IMR-90 (cell line): ENCODE measurements around the gene DUT. TPM values are rescaled to one million over a fixed set of nuclear protein-coding genes. Genes with fewer than 3 reads are reported as not detected.

Source experiments
- ATAC-seq: fragments of 200-7000 bp; cut with Tn5 transposase; 2 replicates; pipeline ENCODE4 v1.9.1; 2020; ENCODE audit warnings: low read depth, mild to moderate bottlenecking, moderate library complexity
- BruUV-seq: library from RNA; stranded (reverse); fragments of 400-500 nt; replicated peaks from 2 replicates; lab custom pipeline; 2021; lab: Mats Ljungman, UMichigan
- CTCF ChIA-PET: fragments of 300-600 bp; formaldehyde crosslinking; extraction: SDS; loops from one replicate; lab custom pipeline; 2021; ENCODE audit warnings: antibody characterized with exemption; lab: Yijun Ruan, JAX
- POLR2A ChIA-PET: fragments of 300-600 bp; sonication (Branson Sonifier 250); formaldehyde crosslinking; loops from one replicate; lab custom pipeline; 2022; ENCODE audit warnings: antibody characterized with exemption; ENCODE audit not compliant: unreplicated experiment; lab: Charles Lee
- DNase-seq: peaks from one replicate; pipeline ENCODE4 v3.0.0; 2013
- H2AFZ ChIP-seq: replicated peaks from 2 replicates; pipeline ENCODE3; 2013; ENCODE audit warnings: low read length, mild to moderate bottlenecking; ENCODE audit not compliant: poor library complexity
- H2AK5ac ChIP-seq: 2 replicates; pipeline ENCODE4 v1.6.1; 2013; ENCODE audit warnings: low read depth, low read length, inconsistent platforms
- H2AK9ac ChIP-seq: replicated peaks from 2 replicates; pipeline ENCODE3; 2013; ENCODE audit warnings: mild to moderate bottlenecking, low read depth, low read length, moderate library complexity; ENCODE audit not compliant: poor library complexity
- H2BK120ac ChIP-seq: 2 replicates; pipeline ENCODE4 v1.6.1; 2013; ENCODE audit warnings: low read depth, low read length, inconsistent platforms
- H2BK15ac ChIP-seq: 3 replicates; pipeline ENCODE4 v1.6.1; 2013; ENCODE audit warnings: low read depth, low read length, inconsistent platforms
- H2BK20ac ChIP-seq: 2 replicates; pipeline ENCODE4 v1.6.1; 2013; ENCODE audit warnings: low read depth, mild to moderate bottlenecking, inconsistent platforms, low read length, moderate library complexity
- H2BK5ac ChIP-seq: 2 replicates; pipeline ENCODE4 v1.6.1; 2013; ENCODE audit warnings: mild to moderate bottlenecking, low read depth, low read length, inconsistent platforms; ENCODE audit not compliant: poor library complexity, severe bottlenecking
- H3K14ac ChIP-seq: replicated peaks from 2 replicates; pipeline ENCODE4 v1.6.1; 2013; ENCODE audit warnings: low read depth, low read length, inconsistent platforms
- H3K18ac ChIP-seq: 2 replicates; pipeline ENCODE4 v1.6.1; 2013; ENCODE audit warnings: low read depth, low read length, control low read depth
- H3K23ac ChIP-seq: 2 replicates; pipeline ENCODE4 v1.6.1; 2013; ENCODE audit warnings: low read depth, low read length, inconsistent platforms
- H3K27ac ChIP-seq: 2 replicates; pipeline ENCODE4 v1.5.1; 2013; ENCODE audit warnings: mild to moderate bottlenecking, control low read depth, low read length; ENCODE audit not compliant: insufficient read depth
- H3K27me3 ChIP-seq: 2 replicates; pipeline ENCODE4 v1.6.1; 2013; ENCODE audit warnings: low read length; ENCODE audit not compliant: control insufficient read depth, insufficient read depth
- H3K36me3 ChIP-seq: 2 replicates; pipeline ENCODE4 v1.6.1; 2013; ENCODE audit warnings: low read length, mixed read lengths; ENCODE audit not compliant: control insufficient read depth, insufficient read depth
- H3K4ac ChIP-seq: 2 replicates; pipeline ENCODE4 v1.6.1; 2013; ENCODE audit warnings: low read depth, low read length, inconsistent platforms
- H3K4me1 ChIP-seq: 2 replicates; pipeline ENCODE4 v1.6.1; 2013; ENCODE audit warnings: low read length, mixed read lengths; ENCODE audit not compliant: control insufficient read depth, insufficient read depth
- H3K4me2 ChIP-seq: 2 replicates; pipeline ENCODE4 v1.6.1; 2013; ENCODE audit warnings: low read depth, mild to moderate bottlenecking, control low read depth, low read length, moderate library complexity
- H3K4me3 ChIP-seq: 2 replicates; pipeline ENCODE4 v1.5.1; 2013; ENCODE audit warnings: low read depth, mild to moderate bottlenecking, control low read depth, low read length, moderate library complexity; ENCODE audit not compliant: insufficient read depth
- H3K56ac ChIP-seq: 2 replicates; pipeline ENCODE4 v1.6.1; 2013; ENCODE audit warnings: low read length, inconsistent platforms; ENCODE audit not compliant: insufficient read depth; ENCODE audit errors: extremely low read depth
- H3K79me1 ChIP-seq, 2 experiments: 2 replicates each; pipeline ENCODE4 v1.6.1; 2013; ENCODE audit warnings: low read length in 2 of 2, inconsistent platforms in 1 of 2, low read depth in 1 of 2
- H3K9ac ChIP-seq: 2 replicates; pipeline ENCODE4 v1.6.1; 2013; ENCODE audit warnings: low read depth, low read length, control low read depth
- H3K9me1 ChIP-seq: 2 replicates; pipeline ENCODE4 v1.6.1; 2013; ENCODE audit warnings: low read length, inconsistent platforms; ENCODE audit not compliant: insufficient read depth
- H3K9me3 ChIP-seq: 2 replicates; pipeline ENCODE4 v1.6.1; 2013; ENCODE audit warnings: low read length; ENCODE audit not compliant: control insufficient read depth, insufficient read depth
- H4K20me1 ChIP-seq: 2 replicates; pipeline ENCODE4 v1.6.1; 2013; ENCODE audit warnings: low read length, inconsistent platforms; ENCODE audit not compliant: insufficient read depth
- H4K5ac ChIP-seq: 2 replicates; pipeline ENCODE4 v1.6.1; 2013; ENCODE audit warnings: mild to moderate bottlenecking, low read depth, low read length, control low read depth
- H4K8ac ChIP-seq, 2 experiments: 2 replicates each; pipeline ENCODE4 v1.6.1; 2013; ENCODE audit warnings: low read depth in 2 of 2, low read length in 2 of 2, control low read depth in 1 of 2, inconsistent platforms in 1 of 2
- H4K91ac ChIP-seq: 2 replicates; pipeline ENCODE4 v1.6.1; 2013; ENCODE audit warnings: low read depth, low read length, inconsistent platforms; ENCODE audit not compliant: insufficient read depth
- BHLHE40 ChIP-seq: fragments of 150-350 bp; IDR thresholded peaks from 2 replicates; pipeline ENCODE4 v1.6.1; 2016; ENCODE audit warnings: mild to moderate bottlenecking, low read depth, low read length
- CEBPB ChIP-seq: IDR thresholded peaks from 2 replicates; pipeline ENCODE4 v1.6.1; 2012; ENCODE audit warnings: low read depth, low read length, improper control_type of control experiment
- CHD1 ChIP-seq: IDR thresholded peaks from 2 replicates; pipeline ENCODE4 v1.6.1; 2012; ENCODE audit warnings: low read depth, low read length, improper control_type of control experiment
- CTCF ChIP-seq: conservative IDR thresholded peaks from 2 replicates; pipeline ENCODE4 v1.5.1; 2012; ENCODE audit warnings: mild to moderate bottlenecking, low read depth, low read length, improper control_type of control experiment
- FOS ChIP-seq: fragments of 150-350 bp; IDR thresholded peaks from 2 replicates; pipeline ENCODE4 v1.6.1; 2016; ENCODE audit warnings: low read depth, low read length
- MAZ ChIP-seq: IDR thresholded peaks from 2 replicates; pipeline ENCODE4 v1.6.1; 2012; ENCODE audit warnings: low read depth, mild to moderate bottlenecking, low read length, improper control_type of control experiment, moderate library complexity, borderline replicate concordance
- MXI1 ChIP-seq: IDR thresholded peaks from 2 replicates; pipeline ENCODE4 v1.6.1; 2012; ENCODE audit warnings: low read depth, mild to moderate bottlenecking, low read length, moderate library complexity, borderline replicate concordance
- NFE2L2 ChIP-seq: fragments of 150-350 bp; IDR thresholded peaks from 2 replicates; pipeline ENCODE4 v1.6.1; 2016; ENCODE audit warnings: low read depth, mild to moderate bottlenecking, low read length
- POLR2A ChIP-seq: IDR thresholded peaks from 2 replicates; pipeline ENCODE4 v1.6.1; 2012; ENCODE audit warnings: mild to moderate bottlenecking, low read depth, low read length
- RAD21 ChIP-seq: IDR thresholded peaks from 2 replicates; pipeline ENCODE4 v1.6.1; 2012; ENCODE audit warnings: low read length, improper control_type of control experiment
- RFX5 ChIP-seq: IDR thresholded peaks from 2 replicates; pipeline ENCODE4 v1.8.0; 2012; ENCODE audit warnings: low read depth, mild to moderate bottlenecking, low read length, moderate library complexity
- SMC3 ChIP-seq: fragments of 150-350 bp; IDR thresholded peaks from 2 replicates; pipeline ENCODE4 v1.6.1; 2016; ENCODE audit warnings: low read depth, mild to moderate bottlenecking, antibody characterized with exemption, low read length, moderate library complexity
- WGBS, 2 experiments: methylation state at CpG; one replicate each; pipeline versions ENCODE4 v1.1.5 to v1.1.7; 2013; ENCODE audit warnings: missing lambda C conversion rate in 2 of 2; ENCODE audit not compliant: insufficient read length in 1 of 2; ENCODE audit errors: extremely low coverage in 2 of 2; 5-methylcytosine and 5-hydroxymethylcytosine counted together
- dilution Hi-C: fragments of 300-500 bp; cut with HindIII; formaldehyde crosslinking; loops from one replicate; pipeline ENCODE4 v1.14.3; 2018; ENCODE audit warnings: low sequenced_read_pairs; ENCODE audit not compliant: unreplicated experiment
- in situ Hi-C: fragments of 300-500 bp; cut with MboI; formaldehyde crosslinking; loops from 3 replicates; pipeline ENCODE4 v1.14.3; 2019; ENCODE audit warnings: low sequenced_read_pairs, inconsistent platforms, mixed read lengths
- intact Hi-C: fragments of 100-400 bp; cut with micrococcal nuclease; formaldehyde crosslinking; loops from 2 replicates; pipeline ENCODE4 v1.10.0; 2022
- polyA plus RNA-seq, 3 experiments: library from polyadenylated mRNA; depleted of rRNA; stranded (reverse); fragments of >200 nt; gene quantifications; 2 replicates each; pipeline ENCODE4 v1.2.3, GENCODE V29; 2012; ENCODE audit warnings: low replicate concordance in 1 of 3
- total RNA-seq: library from RNA; depleted of rRNA; stranded (reverse); fragments of >200 nt; gene quantifications from 2 replicates; pipeline ENCODE4 v1.2.3, GENCODE V29; 2012
- TF ChIP-seq, protein P1 (sequence below): fragments of 150-350 bp; IDR thresholded peaks from 2 replicates; pipeline ENCODE4 v1.6.1; 2016; ENCODE audit warnings: low read depth, mild to moderate bottlenecking, low read length, moderate library complexity, borderline replicate concordance

DUT gene
- total and polyA plus RNA-seq, 2 of the 4 experiments (the other 2 are of a cell fraction) = 18.8 to 36.4 TPM

DNA sequence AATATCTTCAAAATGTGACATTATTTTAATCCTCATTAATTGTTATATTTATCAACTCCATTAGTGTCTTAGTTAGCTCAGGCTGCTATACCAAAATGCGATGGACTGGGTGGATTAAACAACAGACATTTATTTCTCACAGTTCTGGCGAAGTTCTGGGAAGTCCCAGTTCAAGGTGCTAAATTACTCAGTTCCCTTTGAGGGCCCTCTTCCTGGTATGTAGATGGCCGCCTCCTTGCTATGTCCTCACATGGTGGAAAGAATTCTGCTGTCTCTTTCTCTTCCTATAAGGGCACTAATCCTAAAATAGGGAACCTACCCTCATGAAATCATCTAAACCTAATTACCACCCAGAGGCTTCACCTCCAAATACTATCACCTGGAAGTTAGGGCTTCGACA is 38.8 kb upstream of the DUT start:
- H2AK5ac ChIP-seq = no peak overlapping the region
- H3K14ac ChIP-seq = no peak overlapping the region
- ATAC-seq (no peak), DNase-seq (no peak)
- H4K20me1 ChIP-seq = no peaks in the 10 kb centered on the region
- no peak overlapping the region for H3K27ac ChIP-seq
- H4K8ac ChIP-seq = no peak overlapping the region
- ChIA-PET POLR2A (no interaction called here), CTCF (interaction anchor here (1.2 kb wide), 1 partner anchor 18 kb away, joined by 6 read pairs; no protein-coding TSS in a partner anchor)
- H4K5ac ChIP-seq = no peak overlapping the region
- no peak overlapping the region for H3K18ac ChIP-seq
- H3K36me3 ChIP-seq = no peaks in the 10 kb centered on the region
- H3K4me3 ChIP-seq = no peak overlapping the region
- no peaks in the 10 kb centered on the region for H3K9me3 ChIP-seq
- H2BK5ac ChIP-seq = no peak overlapping the region
- dilution Hi-C loops = no loop called here
- H3K79me1 ChIP-seq = no peaks in the 10 kb centered on the region
- no peak overlapping the region for H3K56ac ChIP-seq
- H3K4me2 ChIP-seq = no peak overlapping the region
- H3K27me3 ChIP-seq = peaks cover 4% of the 10 kb centered on the region
- WGBS, 2 experiments = no CpG with 5 or more reads among the region's 4 CpGs
- H2BK20ac ChIP-seq = no peak overlapping the region
- intact Hi-C loops = no loop called here
- no peak overlapping the region for H2BK15ac ChIP-seq
- H3K9ac ChIP-seq = no peak overlapping the region
- no peak overlapping the region for H2AFZ ChIP-seq
- no peak overlapping the region for H4K91ac ChIP-seq
- no peak overlapping the region for H3K23ac ChIP-seq
- in situ Hi-C loops = no loop called here
- H3K9me1 ChIP-seq = no peaks in the 10 kb centered on the region; the same call in 1 of the 2 replicates
- TF ChIP-seq MXI1 (no peak), BHLHE40 (no peak), MAZ (no peak), RAD21 (no peak), RFX5 (no peak), NFE2L2 (no peak), SMC3 (no peak), CHD1 (no peak), CTCF (no peak), CEBPB (no peak), FOS (no peak), POLR2A (no peak)
- TF ChIP-seq, protein P1, sequence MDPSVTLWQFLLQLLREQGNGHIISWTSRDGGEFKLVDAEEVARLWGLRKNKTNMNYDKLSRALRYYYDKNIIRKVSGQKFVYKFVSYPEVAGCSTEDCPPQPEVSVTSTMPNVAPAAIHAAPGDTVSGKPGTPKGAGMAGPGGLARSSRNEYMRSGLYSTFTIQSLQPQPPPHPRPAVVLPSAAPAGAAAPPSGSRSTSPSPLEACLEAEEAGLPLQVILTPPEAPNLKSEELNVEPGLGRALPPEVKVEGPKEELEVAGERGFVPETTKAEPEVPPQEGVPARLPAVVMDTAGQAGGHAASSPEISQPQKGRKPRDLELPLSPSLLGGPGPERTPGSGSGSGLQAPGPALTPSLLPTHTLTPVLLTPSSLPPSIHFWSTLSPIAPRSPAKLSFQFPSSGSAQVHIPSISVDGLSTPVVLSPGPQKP = no peak
- H2BK120ac ChIP-seq = no peak overlapping the region
- no peaks in the 10 kb centered on the region for H3K4me1 ChIP-seq
- H3K4ac ChIP-seq = no peak overlapping the region
- no peak overlapping the region for H2AK9ac ChIP-seq
- no TSS peak for BruUV-seq
